Neural cell (in vitro differentiated cells): ENCODE data around the gene STARD7. TPM values are rescaled to one million over a fixed set of nuclear protein-coding genes. Genes with fewer than 3 reads are reported as not detected.

ENCODE experiments used
- H2AFZ ChIP-seq: fragments of 200-600, 300-800 bp; sonication (generic), shearing (Covaris generic); 2 replicates; pipeline ENCODE4 v1.6.0; 2014; ENCODE audit warnings: low read depth, mild to moderate bottlenecking, antibody characterized with exemption, low read length, moderate library complexity
- H3F3A ChIP-seq: fragments of 200-600 bp; shearing (Covaris generic); 2 replicates; pipeline ENCODE4 v1.6.1; 2016; ENCODE audit warnings: mild to moderate bottlenecking, moderate library complexity, mixed read lengths, antibody characterized with exemption, low read length; ENCODE audit not compliant: insufficient read depth, poor library complexity, severe bottlenecking
- H3K27ac ChIP-seq: fragments of 200-600, 300-800 bp; sonication (generic), shearing (Covaris generic); 2 replicates; pipeline ENCODE4 v1.5.1; 2014; ENCODE audit warnings: mild to moderate bottlenecking, low read length, moderate library complexity
- H3K27me3 ChIP-seq: fragments of 300-800, 200-600 bp; sonication (generic), shearing (Covaris generic); 2 replicates; pipeline ENCODE4 v1.6.0; 2014; ENCODE audit warnings: mild to moderate bottlenecking, low read depth, low read length, moderate library complexity; ENCODE audit not compliant: insufficient read depth
- H3K36me3 ChIP-seq: fragments of 300-800, 200-600 bp; sonication (generic), shearing (Covaris generic); 2 replicates; pipeline ENCODE4 v1.5.1; 2014; ENCODE audit warnings: mild to moderate bottlenecking, antibody characterized with exemption, low read length, moderate library complexity; ENCODE audit not compliant: insufficient read depth
- H3K4me2 ChIP-seq: fragments of 300-800, 200-600 bp; sonication (generic), shearing (Covaris generic); 2 replicates; pipeline ENCODE4 v1.6.0; 2014; ENCODE audit warnings: mild to moderate bottlenecking, low read length
- H3K4me3 ChIP-seq: fragments of 300-800, 200-600 bp; sonication (generic), shearing (Covaris generic); 2 replicates; pipeline ENCODE4 v1.5.1; 2014; ENCODE audit warnings: mild to moderate bottlenecking, low read length, moderate library complexity
- H3K79me2 ChIP-seq: fragments of 200-600 bp; shearing (Covaris generic); replicated peaks from 2 replicates; pipeline ENCODE4 v1.6.0; 2014; ENCODE audit warnings: mild to moderate bottlenecking, low read length, moderate library complexity; ENCODE audit not compliant: insufficient read depth
- H3K9ac ChIP-seq: fragments of 300-800, 200-600 bp; sonication (generic), shearing (Covaris generic); 2 replicates; pipeline ENCODE4 v1.6.1; 2016; ENCODE audit warnings: mild to moderate bottlenecking, low read length, mixed read lengths
- H3K9me2 ChIP-seq: fragments of 200-600 bp; shearing (Covaris generic); 2 replicates; pipeline ENCODE4 v1.6.1; 2016; ENCODE audit warnings: mild to moderate bottlenecking, low read length, mixed read lengths; ENCODE audit not compliant: insufficient read depth
- H3K9me3 ChIP-seq: fragments of 200-600, 300-800 bp; sonication (generic), shearing (Covaris generic); 2 replicates; pipeline ENCODE4 v1.6.1; 2016; ENCODE audit warnings: mild to moderate bottlenecking, mixed run types, low read length, moderate library complexity, mixed read lengths
- H4K20me1 ChIP-seq: fragments of 200-600 bp; shearing (Covaris generic); 2 replicates; pipeline ENCODE4 v1.6.1; 2016; ENCODE audit warnings: mild to moderate bottlenecking, mixed run types; ENCODE audit not compliant: insufficient read depth
- EP300 ChIP-seq: fragments of 450-650 bp; conservative IDR thresholded peaks from 2 replicates; pipeline ENCODE4 v1.6.1; 2014; ENCODE audit warnings: antibody characterized with exemption, mild to moderate bottlenecking, moderate library complexity; ENCODE audit not compliant: poor library complexity, severe bottlenecking
- EZH2 ChIP-seq: fragments of 200-600, 300-800 bp; shearing (Covaris generic), sonication (generic); IDR thresholded peaks from 2 replicates; pipeline ENCODE4 v1.6.1; 2014; ENCODE audit warnings: antibody characterized with exemption, low read length, borderline replicate concordance, mild to moderate bottlenecking; ENCODE audit not compliant: insufficient read depth, poor library complexity, severe bottlenecking
- MXI1 ChIP-seq: fragments of 450-650 bp; conservative IDR thresholded peaks from 2 replicates; pipeline ENCODE4 v1.6.1; 2014; ENCODE audit warnings: antibody characterized with exemption, mild to moderate bottlenecking; ENCODE audit not compliant: poor library complexity, severe bottlenecking
- POLR2AphosphoS5 ChIP-seq: IDR thresholded peaks from 2 replicates; pipeline ENCODE4 v1.6.1; 2012
- RAD21 ChIP-seq: fragments of 450-650 bp; conservative IDR thresholded peaks from 2 replicates; pipeline ENCODE4 v1.6.1; 2014; ENCODE audit warnings: antibody characterized with exemption, mild to moderate bottlenecking, moderate library complexity
- SMC3 ChIP-seq: fragments of 450-650 bp; conservative IDR thresholded peaks from 2 replicates; pipeline ENCODE4 v1.6.1; 2014; ENCODE audit warnings: antibody characterized with exemption, mild to moderate bottlenecking, moderate library complexity; ENCODE audit not compliant: poor library complexity
- TAF1 ChIP-seq: IDR thresholded peaks from 2 replicates; pipeline ENCODE4 v1.6.1; 2012; ENCODE audit warnings: low read depth
- polyA plus RNA-seq: library from polyadenylated mRNA; depleted of rRNA; stranded (reverse); fragments of >200 nt; gene quantifications from 2 replicates; pipeline ENCODE4 v1.2.3, GENCODE V29; 2014
- TF ChIP-seq, protein P1 (sequence below): fragments of 450-650 bp; IDR thresholded peaks from 2 replicates; pipeline ENCODE4 v1.5.1; 2014; ENCODE audit warnings: antibody characterized with exemption, mild to moderate bottlenecking, moderate library complexity; ENCODE audit not compliant: poor library complexity, severe bottlenecking
- TF ChIP-seq, protein P2 (sequence below): IDR thresholded peaks from 2 replicates; pipeline ENCODE4 v1.6.1; 2012; ENCODE audit warnings: borderline replicate concordance

STARD7 gene
- polyA plus RNA-seq, 1 donor from 2014 or later: 155 TPM

DNA sequence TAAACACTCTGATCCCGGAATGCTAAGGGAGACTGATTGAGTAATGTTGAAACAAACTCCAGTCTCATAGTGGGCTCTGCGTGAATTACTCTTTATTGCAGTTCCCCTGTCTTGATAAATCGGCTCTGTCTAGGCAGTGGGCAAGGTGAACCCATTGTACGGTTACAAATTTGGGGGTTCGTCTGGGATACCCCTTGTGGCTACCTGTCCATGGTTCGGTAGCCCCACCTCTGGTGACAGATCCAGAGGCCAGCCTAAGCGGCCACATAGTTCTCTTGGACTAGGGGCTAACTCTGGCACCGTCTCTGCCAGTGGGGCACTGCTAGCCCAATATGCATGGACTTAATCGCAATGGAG is 1.1 kb upstream of the STARD7 start:
- TF ChIP-seq SMC3 (no peak), POLR2AphosphoS5 (no peak), MXI1 (no peak), TAF1 (no peak), EP300 (no peak), RAD21 (no peak), EZH2 (no peak)
- TF ChIP-seq, protein P1, sequence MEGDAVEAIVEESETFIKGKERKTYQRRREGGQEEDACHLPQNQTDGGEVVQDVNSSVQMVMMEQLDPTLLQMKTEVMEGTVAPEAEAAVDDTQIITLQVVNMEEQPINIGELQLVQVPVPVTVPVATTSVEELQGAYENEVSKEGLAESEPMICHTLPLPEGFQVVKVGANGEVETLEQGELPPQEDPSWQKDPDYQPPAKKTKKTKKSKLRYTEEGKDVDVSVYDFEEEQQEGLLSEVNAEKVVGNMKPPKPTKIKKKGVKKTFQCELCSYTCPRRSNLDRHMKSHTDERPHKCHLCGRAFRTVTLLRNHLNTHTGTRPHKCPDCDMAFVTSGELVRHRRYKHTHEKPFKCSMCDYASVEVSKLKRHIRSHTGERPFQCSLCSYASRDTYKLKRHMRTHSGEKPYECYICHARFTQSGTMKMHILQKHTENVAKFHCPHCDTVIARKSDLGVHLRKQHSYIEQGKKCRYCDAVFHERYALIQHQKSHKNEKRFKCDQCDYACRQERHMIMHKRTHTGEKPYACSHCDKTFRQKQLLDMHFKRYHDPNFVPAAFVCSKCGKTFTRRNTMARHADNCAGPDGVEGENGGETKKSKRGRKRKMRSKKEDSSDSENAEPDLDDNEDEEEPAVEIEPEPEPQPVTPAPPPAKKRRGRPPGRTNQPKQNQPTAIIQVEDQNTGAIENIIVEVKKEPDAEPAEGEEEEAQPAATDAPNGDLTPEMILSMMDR: no peak
- Histone ChIP-seq H3K36me3 (no peaks in the 10 kb centered on the region), H2AFZ (peak overlapping the region; percentile 87), H4K20me1 (no peaks in the 10 kb centered on the region), H3K9ac (peak overlapping the region; percentile 91), H3K9me3 (no peaks in the 10 kb centered on the region), H3K27ac (no peak overlapping the region), H3K4me3 (peak overlapping the region; percentile 92), H3F3A (no peaks in the 10 kb centered on the region), H3K79me2 (peaks cover 34% of the 10 kb centered on the region), H3K9me2 (no peaks in the 10 kb centered on the region), H3K4me2 (peak overlapping the region; percentile 71), H3K27me3 (no peaks in the 10 kb centered on the region)

DNA sequence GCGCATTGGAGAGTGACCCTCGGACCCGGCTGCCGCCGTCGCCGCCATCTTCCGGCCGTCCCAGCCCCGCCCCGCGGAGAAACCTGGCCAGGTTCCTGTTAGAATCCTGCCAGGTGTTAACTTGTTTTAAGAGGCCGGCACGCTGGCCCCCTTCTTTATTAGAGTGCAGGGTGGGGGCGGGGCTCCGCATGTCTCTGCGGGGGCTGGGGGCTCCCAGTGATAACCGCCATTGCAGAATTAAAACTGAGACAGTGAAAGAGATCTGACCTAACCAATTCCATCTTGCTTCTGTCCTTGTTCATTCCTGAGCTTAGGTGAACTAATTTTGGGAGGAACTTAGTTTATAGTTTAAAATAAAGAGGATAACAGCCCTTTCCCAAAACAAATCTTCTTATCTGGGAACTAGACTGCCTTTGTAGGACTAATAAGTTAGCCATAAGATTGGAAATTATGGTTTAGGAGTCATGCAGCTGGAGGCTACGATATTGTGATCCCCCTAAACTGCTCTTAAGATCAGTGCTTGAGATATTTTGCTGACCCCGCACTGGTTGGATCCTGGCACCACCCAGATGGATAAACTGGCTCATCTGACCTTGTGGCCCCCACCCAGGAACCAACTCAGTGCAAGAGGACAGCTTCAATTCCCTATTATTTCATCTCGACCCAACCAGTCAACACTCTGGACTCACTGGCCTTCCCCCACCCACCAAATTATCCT is 543 bp upstream of the STARD7 start:
- Histone ChIP-seq H4K20me1 (no peaks in the 10 kb centered on the region), H3K9me2 (no peaks in the 10 kb centered on the region), H3K27ac (peak overlapping the region; percentile 86)

More for the DNA sequence above, 543 bp upstream of the STARD7 start:
- peak overlapping the region; percentile 71 for H3K4me2 ChIP-seq
- no peaks in the 10 kb centered on the region for H3K9me3 ChIP-seq
- H3K9ac ChIP-seq: peak overlapping the region; percentile 91
- H3K4me3 ChIP-seq: peak overlapping the region; percentile 92
- peaks cover 39% of the 10 kb centered on the region for H3K79me2 ChIP-seq
- H2AFZ ChIP-seq: peak overlapping the region; percentile 87
- no peaks in the 10 kb centered on the region for H3K27me3 ChIP-seq
- no peaks in the 10 kb centered on the region for H3F3A ChIP-seq
- TF ChIP-seq TAF1: peak; percentile 53
- TF ChIP-seq, protein P2, sequence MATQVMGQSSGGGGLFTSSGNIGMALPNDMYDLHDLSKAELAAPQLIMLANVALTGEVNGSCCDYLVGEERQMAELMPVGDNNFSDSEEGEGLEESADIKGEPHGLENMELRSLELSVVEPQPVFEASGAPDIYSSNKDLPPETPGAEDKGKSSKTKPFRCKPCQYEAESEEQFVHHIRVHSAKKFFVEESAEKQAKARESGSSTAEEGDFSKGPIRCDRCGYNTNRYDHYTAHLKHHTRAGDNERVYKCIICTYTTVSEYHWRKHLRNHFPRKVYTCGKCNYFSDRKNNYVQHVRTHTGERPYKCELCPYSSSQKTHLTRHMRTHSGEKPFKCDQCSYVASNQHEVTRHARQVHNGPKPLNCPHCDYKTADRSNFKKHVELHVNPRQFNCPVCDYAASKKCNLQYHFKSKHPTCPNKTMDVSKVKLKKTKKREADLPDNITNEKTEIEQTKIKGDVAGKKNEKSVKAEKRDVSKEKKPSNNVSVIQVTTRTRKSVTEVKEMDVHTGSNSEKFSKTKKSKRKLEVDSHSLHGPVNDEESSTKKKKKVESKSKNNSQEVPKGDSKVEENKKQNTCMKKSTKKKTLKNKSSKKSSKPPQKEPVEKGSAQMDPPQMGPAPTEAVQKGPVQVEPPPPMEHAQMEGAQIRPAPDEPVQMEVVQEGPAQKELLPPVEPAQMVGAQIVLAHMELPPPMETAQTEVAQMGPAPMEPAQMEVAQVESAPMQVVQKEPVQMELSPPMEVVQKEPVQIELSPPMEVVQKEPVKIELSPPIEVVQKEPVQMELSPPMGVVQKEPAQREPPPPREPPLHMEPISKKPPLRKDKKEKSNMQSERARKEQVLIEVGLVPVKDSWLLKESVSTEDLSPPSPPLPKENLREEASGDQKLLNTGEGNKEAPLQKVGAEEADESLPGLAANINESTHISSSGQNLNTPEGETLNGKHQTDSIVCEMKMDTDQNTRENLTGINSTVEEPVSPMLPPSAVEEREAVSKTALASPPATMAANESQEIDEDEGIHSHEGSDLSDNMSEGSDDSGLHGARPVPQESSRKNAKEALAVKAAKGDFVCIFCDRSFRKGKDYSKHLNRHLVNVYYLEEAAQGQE: no peak
- H3K36me3 ChIP-seq: no peaks in the 10 kb centered on the region
